ENCODE data around the gene C4orf50. TPM values are rescaled to one million over a fixed set of nuclear protein-coding genes. Genes with fewer than 3 reads are reported as not detected.

C4orf50 gene
- total and polyA plus RNA-seq, 2 of the 13 experiments (the other 11 are each of a cell fraction or from before 2014, with no cell fraction given): not detected

- TF ChIP-seq, protein P1, sequence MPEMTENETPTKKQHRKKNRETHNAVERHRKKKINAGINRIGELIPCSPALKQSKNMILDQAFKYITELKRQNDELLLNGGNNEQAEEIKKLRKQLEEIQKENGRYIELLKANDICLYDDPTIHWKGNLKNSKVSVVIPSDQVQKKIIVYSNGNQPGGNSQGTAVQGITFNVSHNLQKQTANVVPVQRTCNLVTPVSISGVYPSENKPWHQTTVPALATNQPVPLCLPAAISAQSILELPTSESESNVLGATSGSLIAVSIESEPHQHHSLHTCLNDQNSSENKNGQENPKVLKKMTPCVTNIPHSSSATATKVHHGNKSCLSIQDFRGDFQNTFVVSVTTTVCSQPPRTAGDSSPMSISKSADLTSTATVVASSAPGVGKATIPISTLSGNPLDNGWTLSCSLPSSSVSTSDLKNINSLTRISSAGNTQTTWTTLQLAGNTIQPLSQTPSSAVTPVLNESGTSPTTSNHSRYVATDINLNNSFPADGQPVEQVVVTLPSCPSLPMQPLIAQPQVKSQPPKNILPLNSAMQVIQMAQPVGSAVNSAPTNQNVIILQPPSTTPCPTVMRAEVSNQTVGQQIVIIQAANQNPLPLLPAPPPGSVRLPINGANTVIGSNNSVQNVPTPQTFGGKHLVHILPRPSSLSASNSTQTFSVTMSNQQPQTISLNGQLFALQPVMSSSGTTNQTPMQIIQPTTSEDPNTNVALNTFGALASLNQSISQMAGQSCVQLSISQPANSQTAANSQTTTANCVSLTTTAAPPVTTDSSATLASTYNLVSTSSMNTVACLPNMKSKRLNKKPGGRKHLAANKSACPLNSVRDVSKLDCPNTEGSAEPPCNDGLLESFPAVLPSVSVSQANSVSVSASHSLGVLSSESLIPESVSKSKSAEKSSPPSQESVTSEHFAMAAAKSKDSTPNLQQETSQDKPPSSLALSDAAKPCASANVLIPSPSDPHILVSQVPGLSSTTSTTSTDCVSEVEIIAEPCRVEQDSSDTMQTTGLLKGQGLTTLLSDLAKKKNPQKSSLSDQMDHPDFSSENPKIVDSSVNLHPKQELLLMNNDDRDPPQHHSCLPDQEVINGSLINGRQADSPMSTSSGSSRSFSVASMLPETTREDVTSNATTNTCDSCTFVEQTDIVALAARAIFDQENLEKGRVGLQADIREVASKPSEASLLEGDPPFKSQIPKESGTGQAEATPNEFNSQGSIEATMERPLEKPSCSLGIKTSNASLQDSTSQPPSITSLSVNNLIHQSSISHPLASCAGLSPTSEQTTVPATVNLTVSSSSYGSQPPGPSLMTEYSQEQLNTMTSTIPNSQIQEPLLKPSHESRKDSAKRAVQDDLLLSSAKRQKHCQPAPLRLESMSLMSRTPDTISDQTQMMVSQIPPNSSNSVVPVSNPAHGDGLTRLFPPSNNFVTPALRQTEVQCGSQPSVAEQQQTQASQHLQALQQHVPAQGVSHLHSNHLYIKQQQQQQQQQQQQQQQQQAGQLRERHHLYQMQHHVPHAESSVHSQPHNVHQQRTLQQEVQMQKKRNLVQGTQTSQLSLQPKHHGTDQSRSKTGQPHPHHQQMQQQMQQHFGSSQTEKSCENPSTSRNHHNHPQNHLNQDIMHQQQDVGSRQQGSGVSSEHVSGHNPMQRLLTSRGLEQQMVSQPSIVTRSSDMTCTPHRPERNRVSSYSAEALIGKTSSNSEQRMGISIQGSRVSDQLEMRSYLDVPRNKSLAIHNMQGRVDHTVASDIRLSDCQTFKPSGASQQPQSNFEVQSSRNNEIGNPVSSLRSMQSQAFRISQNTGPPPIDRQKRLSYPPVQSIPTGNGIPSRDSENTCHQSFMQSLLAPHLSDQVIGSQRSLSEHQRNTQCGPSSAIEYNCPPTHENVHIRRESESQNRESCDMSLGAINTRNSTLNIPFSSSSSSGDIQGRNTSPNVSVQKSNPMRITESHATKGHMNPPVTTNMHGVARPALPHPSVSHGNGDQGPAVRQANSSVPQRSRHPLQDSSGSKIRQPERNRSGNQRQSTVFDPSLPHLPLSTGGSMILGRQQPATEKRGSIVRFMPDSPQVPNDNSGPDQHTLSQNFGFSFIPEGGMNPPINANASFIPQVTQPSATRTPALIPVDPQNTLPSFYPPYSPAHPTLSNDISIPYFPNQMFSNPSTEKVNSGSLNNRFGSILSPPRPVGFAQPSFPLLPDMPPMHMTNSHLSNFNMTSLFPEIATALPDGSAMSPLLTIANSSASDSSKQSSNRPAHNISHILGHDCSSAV (CRISPR knock-in tag; IDR thresholded peaks at IDR 0.05; ENCODE audit: borderline replicate concordance): no peak
- no peak for TF ChIP-seq RNF219 (CRISPR knock-in tag; IDR thresholded peaks at IDR 0.05)
- no peak for TF ChIP-seq DR1 (CRISPR knock-in tag; IDR thresholded peaks at IDR 0.05)
These were observed 93.6 kb downstream of the C4orf50 start (continued) for GRCh38 chr4:5924461-5925125.

Measured in HepG2 (cell line).